Endometrial microvascular endothelial cells (primary cell): ENCODE measurements around the gene UBE2U. TPM values are rescaled to one million over a fixed set of nuclear protein-coding genes. Genes with fewer than 3 reads are reported as not detected.
"Not testable (repeated sequence)": the region's sequence is repeated elsewhere in the genome, so short reads cannot be mapped to it uniquely, and the experiment has no call there.

ENCODE experiments used
- in situ Hi-C: cut with HindIII; loops from 2 replicates; pipeline ENCODE4 v1.10.0; 2017; ENCODE audit warnings: low sequenced_read_pairs, low pct_unique_long_range_greater_than_20kb; ENCODE audit errors: inconsistent ontology term
- total RNA-seq: library from RNA; depleted of rRNA; stranded (reverse); fragments of >200 nt; gene quantifications from one replicate; pipeline ENCODE4 v1.2.3, GENCODE V29; 2015; ENCODE audit errors: inconsistent ontology term

The UBE2U gene
- total RNA-seq, 1 donor from 2014 or later = not detected

DNA sequence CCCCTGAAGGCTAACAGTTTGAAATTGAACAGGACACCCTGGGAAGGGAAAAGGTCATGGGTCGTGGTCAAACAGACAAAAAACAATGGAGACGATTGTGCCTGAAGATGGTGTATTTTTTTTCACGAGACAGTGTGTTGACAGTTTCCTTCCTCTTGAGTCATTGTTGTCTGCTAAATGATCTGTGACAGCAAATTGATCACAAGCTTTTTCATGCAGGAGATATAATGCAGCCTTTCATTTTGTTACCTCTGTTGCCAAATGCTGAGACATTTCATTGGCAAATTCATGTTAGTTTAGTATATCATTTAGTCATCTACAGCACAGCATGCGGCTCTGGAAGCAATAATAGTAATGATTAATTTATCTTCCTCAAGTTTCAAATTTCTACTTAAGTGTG is 27.7 kb downstream of the UBE2U start:
- in situ Hi-C loops = no loop called here

DNA sequence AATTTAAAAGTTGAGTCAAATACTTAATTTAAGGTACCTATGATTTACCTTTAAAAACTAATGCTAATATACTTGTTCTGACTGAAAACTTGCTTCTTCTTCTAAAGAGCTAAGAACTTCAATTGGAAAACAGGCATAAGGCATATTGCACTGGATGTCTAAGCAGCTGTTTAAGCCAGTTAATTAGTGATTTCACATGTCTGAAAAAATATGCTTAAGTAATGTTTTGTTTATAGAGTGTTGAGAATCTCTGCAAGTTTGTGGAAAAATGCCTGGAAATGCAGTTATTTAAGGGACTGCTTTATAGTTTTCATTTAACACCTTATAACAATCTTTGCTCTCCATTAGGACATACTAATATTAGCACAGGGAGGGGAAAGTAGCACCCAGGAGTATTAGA is 28.2 kb downstream of the UBE2U start:
- in situ Hi-C loops = no loop called here

- in situ Hi-C loops = no loop called here
Observed at GRCh38 chr1:64234714-64235113, 31.3 kb downstream of the UBE2U start.

DNA sequence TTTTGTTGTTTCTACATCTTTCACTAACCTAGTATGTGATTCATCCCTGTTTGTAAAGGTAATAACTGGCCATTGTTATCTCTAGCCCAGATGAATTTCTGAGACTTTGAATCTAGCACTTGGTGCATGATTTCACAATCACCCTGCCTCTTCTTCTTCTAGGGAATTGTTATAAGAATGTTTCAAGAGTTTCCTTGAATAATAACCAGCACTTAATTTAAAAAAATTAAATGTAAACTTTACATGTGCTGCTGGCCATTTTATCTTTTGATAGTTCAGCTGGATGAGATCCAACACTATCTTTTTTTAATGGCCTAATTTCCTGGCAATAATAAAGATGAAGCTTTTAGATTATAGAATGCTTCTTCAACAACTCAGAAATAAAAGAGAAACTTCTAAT is 31.8 kb downstream of the UBE2U start:
- in situ Hi-C loops = no loop called here

GRCh38 chr1:64235910-64236309 is 32.5 kb downstream of the UBE2U start:
- in situ Hi-C loops = no loop called here

GRCh38 chr1:64236541-64236954 is 33.1 kb downstream of the UBE2U start:
- in situ Hi-C loops = no loop called here

DNA sequence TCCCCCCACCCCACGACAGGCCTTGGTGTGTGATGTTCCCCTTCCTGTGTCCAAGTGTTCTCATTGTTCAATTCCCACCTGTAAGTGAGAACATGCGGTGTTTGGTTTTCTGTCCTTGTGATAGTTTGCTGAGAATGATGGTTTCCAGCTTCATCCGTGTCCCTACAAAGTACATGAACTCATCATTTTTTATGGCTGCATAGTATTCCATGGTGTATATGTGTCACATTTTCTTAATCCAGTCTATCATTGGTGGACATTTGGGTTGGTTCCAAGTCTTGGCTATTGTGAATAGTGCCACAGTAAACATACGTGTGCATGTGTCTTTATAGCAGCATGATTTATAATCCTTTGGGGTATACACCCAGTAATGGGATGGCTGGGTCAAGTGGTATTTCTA is 36.1 kb downstream of the UBE2U start:
- in situ Hi-C loops = not testable (repeated sequence)

DNA sequence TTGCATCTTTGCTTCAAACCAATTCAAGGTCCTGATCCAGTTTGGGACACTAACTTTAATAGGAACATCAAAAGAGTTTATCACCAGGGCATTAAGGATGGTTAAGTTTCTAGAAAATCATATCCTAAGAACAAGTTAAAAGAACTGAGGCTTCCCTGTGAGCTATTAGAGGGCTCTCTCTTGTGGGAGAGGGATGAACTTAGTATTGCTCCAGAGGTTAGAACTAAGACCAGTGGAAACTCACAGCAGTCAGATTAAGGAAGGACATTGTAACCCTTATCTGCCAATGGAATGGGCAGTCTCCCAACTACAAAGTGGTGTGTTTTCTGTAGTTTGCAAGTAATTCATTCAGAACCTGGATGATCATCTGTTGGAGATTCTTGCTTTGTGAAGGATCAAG is 36.8 kb downstream of the UBE2U start:
- in situ Hi-C loops = no loop called here

DNA sequence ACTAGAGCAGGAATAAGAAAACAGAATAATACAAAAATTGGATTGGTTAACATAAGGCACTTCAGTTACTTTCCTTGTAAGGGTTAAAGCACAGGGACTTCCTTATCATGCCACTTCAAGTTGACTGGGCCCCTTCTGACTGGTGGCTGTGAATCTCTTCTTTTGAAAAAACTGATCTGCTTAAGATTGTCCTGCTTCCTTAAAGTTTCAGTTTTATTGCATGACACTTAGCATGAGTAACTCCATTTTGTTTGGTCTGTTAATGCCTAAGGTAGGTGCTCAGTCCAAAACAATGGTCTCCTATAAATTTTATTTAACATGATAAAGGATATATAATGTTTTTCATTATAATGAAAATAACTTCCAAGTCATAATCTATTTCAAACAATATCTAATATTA is 37.6 kb downstream of the UBE2U start:
- in situ Hi-C loops = no loop called here

DNA sequence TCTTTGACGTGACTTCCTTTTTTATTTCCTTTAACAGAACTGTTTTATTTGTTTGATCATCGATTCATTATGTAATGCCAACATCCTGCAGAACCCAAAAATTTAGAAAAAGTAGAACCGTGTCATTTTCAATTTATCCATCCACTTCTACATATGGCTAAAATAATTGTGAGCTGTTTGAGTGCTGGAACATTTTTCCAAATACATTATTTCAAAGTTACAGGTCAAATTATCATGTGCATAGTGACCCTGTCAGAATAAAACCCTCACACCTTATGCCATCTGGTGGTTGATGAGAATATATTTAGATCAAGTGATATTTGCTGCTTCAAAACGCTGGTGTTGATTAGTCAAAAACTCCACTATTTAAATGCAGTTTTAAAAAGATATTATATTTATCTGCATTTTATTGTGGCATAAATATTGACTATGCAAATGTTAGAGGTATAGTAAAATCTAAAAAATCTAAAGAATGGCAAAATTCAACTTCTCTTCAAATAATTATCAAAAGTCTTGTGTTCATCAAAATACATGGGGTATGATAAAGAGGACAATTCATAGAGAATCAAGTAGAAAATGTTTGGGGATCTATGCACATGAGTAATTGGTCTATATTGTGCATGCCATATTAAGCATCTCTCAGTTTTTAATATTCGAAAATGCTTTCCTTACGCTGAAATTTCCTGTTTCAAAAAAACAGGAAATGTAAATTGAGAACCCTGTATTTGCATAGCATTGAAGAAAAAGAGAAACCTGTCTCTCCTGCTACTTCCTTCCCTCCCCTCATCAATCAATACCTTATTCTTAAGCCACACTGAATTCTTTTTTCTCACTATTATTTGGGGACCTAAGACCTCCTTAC is 39.7 kb downstream of the UBE2U start:
- in situ Hi-C loops = no loop called here

DNA sequence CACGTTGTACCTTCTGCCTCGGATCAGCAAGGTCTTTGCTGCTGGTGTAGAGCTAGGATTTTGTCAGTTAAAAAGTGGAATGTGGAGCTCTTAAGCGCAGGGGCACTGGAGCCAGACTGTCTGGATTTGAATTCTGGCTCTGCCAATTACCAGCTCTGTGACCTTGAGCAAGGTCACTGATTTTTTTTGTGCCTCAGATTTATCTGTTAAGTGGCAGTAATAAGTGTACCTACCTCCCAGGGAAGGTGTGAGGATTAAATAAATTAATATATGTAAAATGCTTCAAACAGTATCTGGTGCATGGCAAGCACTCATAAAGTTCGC is 40.3 kb downstream of the UBE2U start:
- in situ Hi-C loops = no loop called here

GRCh38 chr1:64245495-64245894 is 42.1 kb downstream of the UBE2U start:
- in situ Hi-C loops = no loop called here

- in situ Hi-C loops = no loop called here
Observed at GRCh38 chr1:64246294-64246917, 43.0 kb downstream of the UBE2U start.

DNA sequence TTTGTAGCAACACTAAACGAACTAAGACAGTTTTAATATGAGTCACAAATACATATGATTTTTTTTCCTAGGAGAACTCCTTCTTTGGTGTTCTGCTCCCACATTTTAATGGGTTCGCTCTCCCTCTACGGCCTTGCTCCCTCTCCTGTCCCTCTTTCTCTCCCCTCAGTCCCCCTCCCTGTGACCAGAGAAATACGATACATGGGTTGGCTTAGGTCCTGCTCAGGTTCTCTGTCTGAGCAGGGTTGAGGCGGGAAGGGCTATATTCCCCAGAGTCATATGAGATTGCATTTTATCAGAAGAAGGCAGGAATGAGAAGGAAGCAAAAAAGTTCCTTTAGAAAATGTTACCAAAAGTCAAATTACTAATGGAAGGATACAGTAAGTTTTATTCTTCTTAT is 44.6 kb downstream of the UBE2U start:
- in situ Hi-C loops = no loop called here

- in situ Hi-C loops = not testable (repeated sequence)
Observed at GRCh38 chr1:64250472-64250871, 47.0 kb downstream of the UBE2U start.

DNA sequence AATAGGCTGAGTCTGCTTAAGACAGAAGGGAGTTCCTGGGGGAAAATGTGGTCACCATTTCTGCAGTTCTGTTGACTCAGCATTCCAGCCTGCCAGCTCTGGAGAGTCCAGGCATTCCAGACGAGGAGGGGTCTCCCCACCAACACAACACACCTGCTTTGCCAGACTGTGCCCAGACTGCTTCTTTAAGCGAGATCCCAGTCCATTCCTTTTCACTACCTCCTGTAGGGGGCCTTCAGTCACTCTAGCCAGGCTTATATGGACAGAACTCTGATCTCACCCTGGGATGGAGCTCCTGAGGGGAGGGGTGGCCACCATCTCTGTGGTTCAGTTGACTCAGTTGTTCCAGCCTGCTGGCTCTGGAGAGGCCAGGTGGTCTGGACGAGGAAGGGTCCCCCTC is 48.5 kb downstream of the UBE2U start:
- in situ Hi-C loops = no loop called here

- in situ Hi-C loops = not testable (repeated sequence)
Observed at GRCh38 chr1:64257233-64257632, 53.8 kb downstream of the UBE2U start.

DNA sequence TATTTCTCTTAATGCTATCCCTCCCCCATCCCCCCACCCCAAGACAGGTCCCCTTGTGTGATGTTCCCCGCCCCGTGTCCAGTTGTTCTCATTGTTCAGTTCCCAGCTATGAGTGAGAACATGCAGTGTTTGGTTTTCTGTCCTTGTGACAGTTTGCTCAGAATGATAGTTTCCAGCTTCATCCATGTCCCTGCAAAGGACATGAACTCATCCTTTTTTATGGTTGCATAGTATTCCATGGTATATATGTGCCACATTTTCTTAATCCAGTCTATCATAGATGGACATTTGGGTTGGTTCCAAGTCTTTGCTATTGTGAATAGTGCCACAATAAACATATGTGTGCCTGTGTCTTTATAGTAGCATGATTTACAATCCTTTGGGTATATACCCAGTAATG is 55.0 kb downstream of the UBE2U start:
- in situ Hi-C loops = not testable (repeated sequence)

DNA sequence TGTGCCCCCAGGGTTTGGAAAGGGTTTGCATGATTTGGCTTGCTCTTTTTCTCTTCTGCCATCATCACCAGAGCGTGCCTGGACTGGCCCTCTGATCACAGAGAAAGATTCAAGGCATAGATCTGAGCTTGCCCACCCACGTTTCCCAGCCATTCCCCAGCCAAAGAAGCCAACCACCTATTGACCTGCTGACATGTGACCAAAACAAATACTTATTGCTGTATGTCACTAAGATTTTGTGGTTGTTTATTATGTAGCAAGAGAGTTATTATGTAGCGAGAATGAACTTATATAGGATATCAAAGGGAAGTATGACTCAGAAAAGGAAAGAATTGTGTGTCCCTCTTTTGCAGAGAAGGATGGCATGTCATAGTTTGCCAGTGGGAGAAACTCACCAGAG is 59.9 kb downstream of the UBE2U start:
- in situ Hi-C loops = no loop called here

DNA sequence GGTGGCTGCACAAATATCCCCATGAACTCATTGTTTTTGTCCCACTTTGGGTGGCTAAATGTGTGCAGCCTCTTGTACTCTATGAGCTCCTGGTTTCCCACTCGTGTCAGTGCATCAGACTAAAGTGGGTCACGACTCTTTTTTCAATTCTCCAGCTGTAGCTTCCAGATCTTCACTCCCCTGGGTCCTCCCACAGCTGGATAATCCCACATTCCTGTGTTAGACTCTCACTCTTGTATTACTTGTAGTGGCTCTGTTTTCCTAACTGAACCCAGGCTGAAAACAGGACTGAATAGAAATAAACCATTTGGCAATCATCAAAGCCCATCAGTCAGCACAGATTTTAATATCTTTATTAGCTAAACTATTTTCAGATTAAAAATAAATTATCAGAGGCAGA is 60.4 kb downstream of the UBE2U start:
- in situ Hi-C loops = no loop called here

DNA sequence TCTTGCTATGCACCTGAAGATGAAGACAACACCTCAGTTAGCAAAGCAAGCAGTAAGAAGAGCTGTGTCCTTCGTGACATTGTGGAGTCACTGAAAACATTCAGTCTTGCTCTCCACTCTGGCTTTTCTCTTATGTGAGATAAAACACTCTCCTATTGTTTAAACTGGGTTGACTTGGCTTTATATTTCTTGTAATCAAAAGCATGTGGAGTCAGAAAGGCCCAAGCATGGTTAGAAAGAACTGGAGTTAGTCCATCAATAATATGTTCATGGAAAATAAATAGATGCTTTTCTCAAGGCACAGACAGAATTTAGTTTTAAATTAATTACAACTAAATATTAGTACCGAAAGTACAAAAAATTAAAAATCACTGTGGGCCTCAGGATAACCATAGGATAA is 61.7 kb downstream of the UBE2U start:
- in situ Hi-C loops = no loop called here
